ENCODE results near the gene PLCL1.
"Not testable (repeated sequence)": the region's sequence is repeated elsewhere in the genome, so short reads cannot be mapped to it uniquely, and the experiment has no call there.

The PLCL1 gene

DNA sequence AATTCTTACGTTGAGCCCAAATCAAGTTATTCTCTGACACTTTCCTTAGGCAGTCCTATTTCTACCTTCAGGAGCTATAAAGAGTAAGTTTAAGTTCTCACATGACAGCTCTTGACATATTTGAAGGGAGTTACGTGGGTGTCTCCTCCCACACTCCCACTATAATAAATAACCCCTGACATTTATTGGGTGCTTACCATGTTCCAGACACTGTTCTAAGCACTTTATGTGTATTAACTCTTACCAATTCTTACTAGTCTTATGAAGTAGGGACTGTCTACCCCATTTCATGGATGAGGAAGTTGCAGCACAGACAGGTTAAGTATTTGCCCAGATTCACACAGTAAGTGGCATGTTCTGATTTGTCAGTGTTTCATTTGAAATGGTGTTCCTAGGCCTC lies 17.9 kb downstream of the PLCL1 start:
- TF ChIP-seq CTCF (IDR thresholded peaks at IDR 0.05; ENCODE audit: control insufficient read depth, extremely low read depth, insufficient read depth): no peak
- no peak for DNase-seq (ENCODE audit: low read depth)
- H3K4me3 ChIP-seq (ENCODE audit: low read depth, low read length): no peak overlapping the region

DNA sequence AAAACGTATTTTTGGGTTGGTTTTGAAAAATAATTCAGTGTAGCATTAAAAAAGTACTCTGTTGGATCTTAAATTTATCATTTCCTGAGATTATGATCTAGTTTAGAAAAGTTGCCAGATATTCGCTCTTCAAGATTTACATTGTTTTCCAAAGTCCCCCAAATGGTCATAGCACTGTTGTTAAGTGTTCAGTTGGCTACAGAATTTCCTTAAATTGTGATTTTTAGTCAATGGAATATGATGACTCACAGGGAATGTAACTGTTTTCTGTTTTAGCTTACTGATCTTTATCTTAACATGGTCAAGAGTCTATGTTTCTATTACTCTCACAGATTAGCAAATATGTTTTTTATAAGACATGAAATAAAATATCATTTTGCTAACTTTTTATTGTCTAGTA lies 23.2 kb downstream of the PLCL1 start:
- TF ChIP-seq CTCF (IDR thresholded peaks at IDR 0.05; ENCODE audit: control insufficient read depth, extremely low read depth, insufficient read depth): no peak

DNA sequence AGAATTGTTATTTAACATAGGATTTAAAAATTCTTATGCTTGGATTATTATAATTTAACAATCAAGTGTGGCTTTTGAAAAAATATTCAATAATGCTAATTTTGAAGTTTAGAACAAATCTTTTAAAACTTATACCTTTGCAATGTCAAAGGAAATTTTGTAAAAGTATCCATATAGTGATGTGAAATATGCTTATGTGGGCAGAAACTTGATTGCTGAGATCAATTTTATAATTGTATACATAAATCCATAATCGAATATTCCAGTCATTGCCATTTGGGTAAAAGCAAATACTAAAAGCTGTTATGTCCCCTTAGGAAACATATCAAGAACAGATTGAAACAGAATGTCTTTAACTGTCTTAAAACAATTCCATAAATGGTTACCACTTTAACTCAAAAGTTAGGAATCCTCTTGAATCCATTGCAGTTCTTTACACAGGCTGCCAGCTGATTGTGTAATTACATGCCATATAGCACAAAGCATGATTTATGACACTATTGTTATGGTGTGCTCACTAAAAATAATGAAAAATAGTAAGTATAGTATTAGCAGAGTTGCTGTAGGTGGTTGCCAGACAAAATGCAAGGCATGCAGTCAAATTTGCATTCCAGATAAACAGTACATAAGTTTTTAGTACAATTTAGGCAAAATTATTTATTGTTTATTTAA lies 24.2 kb downstream of the PLCL1 start:
- H3K4me3 ChIP-seq (ENCODE audit: low read depth, low read length): no peak overlapping the region
- TF ChIP-seq CTCF (IDR thresholded peaks at IDR 0.05; ENCODE audit: control insufficient read depth, extremely low read depth, insufficient read depth): no peak
- DNase-seq (ENCODE audit: low read depth): no peak

More for the DNA sequence above, 23.2 kb downstream of the PLCL1 start:
- H3K4me3 ChIP-seq (ENCODE audit: low read depth, low read length): no peak overlapping the region
- no peak for DNase-seq (ENCODE audit: low read depth)

GRCh38 chr2:197834771-197835170 lies 30.4 kb downstream of the PLCL1 start:
- not testable (repeated sequence) for DNase-seq (ENCODE audit: low read depth); H3K4me3 ChIP-seq (ENCODE audit: low read depth, low read length)

- no peak for DNase-seq (ENCODE audit: low read depth)
- no peak overlapping the region for H3K4me3 ChIP-seq (ENCODE audit: low read depth, low read length)
- TF ChIP-seq CTCF (IDR thresholded peaks at IDR 0.05; ENCODE audit: control insufficient read depth, extremely low read depth, insufficient read depth): no peak
These were observed 30.9 kb downstream of the PLCL1 start for GRCh38 chr2:197835293-197835692.

DNA sequence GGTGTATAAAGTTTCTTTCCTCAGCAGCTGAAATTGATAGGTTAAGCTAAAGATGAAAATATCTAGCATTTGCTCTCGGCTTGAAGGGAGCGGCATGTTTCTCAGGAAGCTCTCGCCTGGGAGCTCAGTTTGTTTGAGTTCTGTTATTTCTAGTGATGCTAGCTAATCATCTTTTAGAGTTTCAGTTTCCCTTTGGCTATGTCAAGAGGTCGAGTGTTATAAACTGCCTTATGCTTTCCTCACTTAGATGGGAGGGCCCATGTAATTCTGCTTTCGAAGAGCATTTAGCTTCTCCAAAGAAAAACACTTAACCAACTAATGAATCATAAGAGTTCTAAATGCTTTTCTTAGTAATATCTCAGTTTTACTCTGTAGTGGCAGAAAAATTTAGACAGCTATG lies 33.6 kb downstream of the PLCL1 start:
- TF ChIP-seq CTCF (IDR thresholded peaks at IDR 0.05; ENCODE audit: control insufficient read depth, extremely low read depth, insufficient read depth): no peak
- no peak overlapping the region for H3K4me3 ChIP-seq (ENCODE audit: low read depth, low read length)
- DNase-seq (ENCODE audit: low read depth): no peak

- DNase-seq (ENCODE audit: low read depth): no peak
- no peak for TF ChIP-seq CTCF (IDR thresholded peaks at IDR 0.05; ENCODE audit: control insufficient read depth, extremely low read depth, insufficient read depth)
These were observed 34.2 kb downstream of the PLCL1 start for GRCh38 chr2:197838579-197838978.

More at GRCh38 chr2:197838579-197838978, 34.2 kb downstream of the PLCL1 start:
- H3K4me3 ChIP-seq (ENCODE audit: low read depth, low read length): no peak overlapping the region
